GM04503 (cell line): ENCODE results near the gene LGALSL.
"Not testable (repeated sequence)": the region's sequence is repeated elsewhere in the genome, so short reads cannot be mapped to it uniquely, and the experiment has no call there.

ENCODE experiments used
- DNase-seq: peaks from one replicate; pipeline ENCODE4 v3.0.0-alpha.2; 2012; ENCODE audit warnings: low read depth

LGALSL gene

GRCh38 chr2:64442801-64443429, 11.0 kb upstream of the LGALSL start:
- DNase-seq, result no peak

DNA sequence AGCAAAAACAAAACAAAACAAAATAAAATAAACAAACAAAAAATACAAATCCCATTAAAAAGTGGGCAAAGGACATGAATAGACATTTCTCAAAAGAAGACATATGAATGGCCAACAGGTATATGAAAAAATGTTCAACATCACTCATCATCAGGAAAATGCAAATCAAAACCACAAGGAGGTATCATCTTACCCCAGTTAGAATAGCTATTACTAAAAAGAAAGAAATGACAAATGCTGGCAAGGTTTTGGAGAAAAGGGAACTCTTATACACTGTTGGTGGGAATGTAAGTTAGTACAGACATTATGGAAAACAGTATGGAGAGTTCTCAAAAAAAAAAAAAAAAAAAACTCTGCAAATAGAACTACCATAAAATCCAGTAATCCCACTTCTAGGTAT, 8.0 kb upstream of the LGALSL start:
- not testable (repeated sequence) for DNase-seq

- no peak for DNase-seq
Observed at GRCh38 chr2:64447317-64448040, 6.5 kb upstream of the LGALSL start.

GRCh38 chr2:64448041-64448426, 5.9 kb upstream of the LGALSL start:
- DNase-seq, result no peak

DNA sequence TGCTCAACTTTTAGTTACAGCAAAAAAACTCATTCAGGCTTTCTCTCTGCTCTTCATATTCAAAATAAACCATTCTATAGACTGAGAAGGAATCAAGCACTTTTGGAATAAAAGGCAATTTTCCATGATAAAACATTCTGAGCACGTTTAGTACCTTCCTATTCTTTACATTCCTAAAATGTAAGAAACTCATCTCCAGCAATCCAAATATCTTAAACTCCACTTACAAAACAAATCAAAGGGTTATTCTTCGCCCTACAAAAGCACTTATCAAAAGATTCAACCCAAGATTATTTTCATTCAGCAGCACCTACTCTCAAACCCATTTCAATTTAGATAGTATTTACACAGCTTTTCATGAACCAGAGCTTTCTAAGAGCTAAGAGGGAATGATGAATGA, 2.9 kb upstream of the LGALSL start:
- no peak for DNase-seq

GRCh38 chr2:64454386-64455332, 697 bp downstream of the LGALSL start:
- DNase-seq, result no peak

- DNase-seq, result no peak
Observed at GRCh38 chr2:64455545-64455944, 1.6 kb downstream of the LGALSL start.

GRCh38 chr2:64456293-64456692, 2.3 kb downstream of the LGALSL start:
- DNase-seq, result no peak

GRCh38 chr2:64457524-64457923, 3.6 kb downstream of the LGALSL start:
- no peak for DNase-seq

GRCh38 chr2:64459575-64459974, 5.6 kb downstream of the LGALSL start:
- DNase-seq, result no peak

GRCh38 chr2:64460330-64460729, 6.4 kb downstream of the LGALSL start:
- DNase-seq, result no peak

GRCh38 chr2:64461271-64462058, 7.5 kb downstream of the LGALSL start:
- DNase-seq, result no peak

DNA sequence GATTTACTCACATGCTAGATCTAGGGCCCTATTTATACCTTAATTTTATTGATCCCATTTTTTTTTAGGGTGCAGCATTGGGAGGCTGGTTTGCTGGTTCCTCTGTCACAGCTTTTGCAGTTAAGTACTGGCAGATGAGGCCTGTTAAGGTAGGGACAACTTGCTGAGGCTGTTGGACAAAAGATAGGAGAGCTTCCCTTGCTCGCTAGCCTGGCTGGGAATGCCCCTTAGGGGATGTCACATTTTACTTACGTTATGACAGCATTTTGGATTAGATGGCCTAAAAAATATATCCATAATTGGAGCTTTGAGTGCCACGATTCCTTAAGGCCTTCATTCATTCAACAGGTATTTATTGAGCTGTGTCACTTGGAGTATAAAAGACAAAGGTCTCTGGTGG, 8.2 kb downstream of the LGALSL start:
- no peak for DNase-seq

GRCh38 chr2:64462940-64463700, 9.2 kb downstream of the LGALSL start:
- peak; percentile 35 for DNase-seq

DNA sequence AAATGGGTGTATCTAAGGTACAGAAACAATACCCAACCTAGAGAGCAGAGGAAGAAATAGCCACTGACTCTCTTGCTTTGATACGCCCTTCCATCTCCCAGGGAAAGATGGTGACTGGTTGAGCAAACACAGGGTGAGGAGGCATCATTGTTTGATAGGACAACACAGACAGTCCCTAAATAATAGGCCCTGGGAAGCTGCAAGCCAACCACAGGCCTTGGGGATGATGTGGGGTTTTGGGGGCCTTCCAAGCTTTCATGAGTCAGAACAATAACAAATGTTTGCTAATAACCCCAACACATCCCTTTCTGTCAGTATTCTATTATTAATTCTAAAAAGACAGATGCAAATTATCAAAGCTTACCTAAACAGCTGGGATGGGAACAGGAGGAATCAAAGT, 9.8 kb downstream of the LGALSL start:
- DNase-seq, result peak; percentile 35

DNA sequence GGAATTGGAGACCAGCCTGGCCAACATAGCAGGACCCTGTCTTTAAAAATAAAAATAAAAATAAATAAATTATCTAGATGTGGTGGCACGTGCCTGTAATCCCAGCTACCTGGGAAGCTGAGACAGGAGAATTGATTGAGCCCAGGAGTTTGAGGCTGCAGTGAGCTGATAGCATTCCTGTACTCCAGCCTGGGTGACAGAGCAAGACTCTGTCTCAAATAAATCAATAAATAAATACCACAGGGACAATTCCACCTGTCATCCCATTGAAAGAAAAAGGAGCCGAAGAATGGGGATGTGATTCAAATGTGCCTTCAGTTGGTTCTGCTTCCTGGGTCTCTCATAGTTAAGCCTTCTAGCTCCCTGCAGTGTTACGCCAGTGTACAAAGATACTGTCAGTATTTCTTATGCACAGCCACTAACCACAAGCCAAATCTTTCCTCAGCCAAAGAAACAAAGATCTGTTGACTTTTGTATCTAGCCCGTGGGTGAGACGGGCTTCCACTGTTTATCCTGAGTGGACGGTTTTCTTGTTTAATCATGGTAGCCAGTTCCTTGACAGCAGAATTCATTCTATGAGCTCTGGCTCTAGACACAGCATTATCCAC, 12.6 kb downstream of the LGALSL start:
- no peak for DNase-seq

- DNase-seq, result no peak
Observed at GRCh38 chr2:64467096-64467843, 13.3 kb downstream of the LGALSL start.

GRCh38 chr2:64469261-64469660, 15.3 kb downstream of the LGALSL start:
- no peak for DNase-seq

DNA sequence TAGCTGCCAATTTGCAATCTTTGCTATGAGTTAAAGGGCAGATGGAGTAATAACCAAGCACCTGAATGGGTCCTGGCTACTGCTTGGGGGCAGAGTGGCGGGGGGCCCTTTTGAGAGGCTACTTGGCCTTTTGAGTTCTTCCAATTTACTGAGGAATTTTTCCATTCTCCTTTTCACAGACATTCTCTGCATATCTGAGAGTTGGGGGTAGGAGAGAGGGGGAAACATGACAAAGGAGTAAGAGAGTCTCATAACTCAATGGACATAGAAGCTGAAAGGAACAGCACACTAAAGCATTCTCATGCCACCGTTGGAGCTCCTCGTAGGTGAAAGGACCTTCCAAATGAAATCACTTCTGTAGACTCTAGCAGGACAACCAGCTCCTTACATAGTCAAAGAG, 16.1 kb downstream of the LGALSL start:
- no peak for DNase-seq

- DNase-seq, result no peak
Observed at GRCh38 chr2:64470766-64471295, 16.9 kb downstream of the LGALSL start.
